ENCODE measurements around the gene HOXB5.

Gene HOXB5

DNA sequence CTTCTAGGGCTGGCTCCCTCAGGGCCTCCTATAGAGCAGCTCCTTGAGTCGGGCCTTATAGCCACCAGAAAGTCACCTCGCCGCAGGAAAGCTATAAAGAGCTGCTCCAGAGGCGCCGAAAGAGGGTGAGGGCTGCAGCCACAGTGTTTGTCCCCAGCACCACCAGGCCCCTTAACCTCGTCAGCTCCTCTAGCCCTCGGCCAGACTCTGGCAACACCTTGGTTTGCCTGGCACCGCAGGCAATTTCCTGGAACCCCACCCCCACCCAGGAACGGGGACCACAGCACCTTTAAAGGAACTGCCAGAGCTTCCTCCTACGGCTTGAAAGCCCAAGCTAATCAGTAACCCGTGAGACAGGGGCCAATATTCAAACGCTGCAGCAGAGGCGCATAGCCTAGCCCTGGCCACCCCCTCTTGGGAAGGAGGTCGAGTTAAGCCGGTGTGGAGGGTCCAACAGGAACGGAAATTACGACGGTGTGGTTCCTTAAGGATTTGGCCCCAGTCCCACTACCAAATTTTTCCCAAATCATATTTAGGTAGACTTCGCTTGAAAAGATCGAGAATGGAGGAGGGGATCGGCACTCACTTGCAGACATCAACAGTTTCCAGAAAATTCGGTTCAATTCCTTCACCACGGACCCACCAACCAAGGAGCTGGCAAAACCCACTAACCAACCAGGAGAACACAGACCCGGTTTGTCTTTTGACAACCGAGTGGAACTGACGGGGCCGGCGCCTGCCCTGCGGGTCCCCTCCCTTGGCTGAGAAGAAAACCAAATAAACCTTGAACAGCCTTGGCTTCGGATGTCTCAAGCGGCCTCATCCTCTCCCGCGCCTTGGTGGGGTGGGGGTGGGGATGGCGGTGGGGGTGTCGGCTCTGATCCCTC is 8.2 kb upstream of the HOXB5 start:
- no peak for DNase-seq

DNA sequence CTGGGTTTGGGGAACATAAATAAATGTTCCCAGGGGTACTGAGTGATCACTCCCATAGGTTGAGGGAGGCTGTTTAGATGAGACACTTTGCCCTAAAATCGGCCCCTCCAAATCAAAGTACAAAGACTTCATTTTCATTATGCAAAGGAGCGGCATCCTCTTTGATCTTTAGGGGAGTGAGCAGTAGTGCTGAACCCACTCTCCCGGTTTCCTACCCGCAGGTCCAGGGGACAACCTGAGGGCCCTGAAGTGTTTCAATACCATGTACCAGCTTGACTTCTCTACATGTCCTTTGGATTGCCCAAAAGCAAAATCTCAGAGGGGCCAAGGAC is 7.6 kb upstream of the HOXB5 start:
- no peak for DNase-seq

GRCh38 chr17:48600244-48601098 is 6.9 kb upstream of the HOXB5 start:
- no peak for DNase-seq

- DNase-seq = no peak
Measured at GRCh38 chr17:48599354-48599753, 5.8 kb upstream of the HOXB5 start.

- DNase-seq = no peak
Measured at GRCh38 chr17:48598736-48599135, 5.2 kb upstream of the HOXB5 start.

DNA sequence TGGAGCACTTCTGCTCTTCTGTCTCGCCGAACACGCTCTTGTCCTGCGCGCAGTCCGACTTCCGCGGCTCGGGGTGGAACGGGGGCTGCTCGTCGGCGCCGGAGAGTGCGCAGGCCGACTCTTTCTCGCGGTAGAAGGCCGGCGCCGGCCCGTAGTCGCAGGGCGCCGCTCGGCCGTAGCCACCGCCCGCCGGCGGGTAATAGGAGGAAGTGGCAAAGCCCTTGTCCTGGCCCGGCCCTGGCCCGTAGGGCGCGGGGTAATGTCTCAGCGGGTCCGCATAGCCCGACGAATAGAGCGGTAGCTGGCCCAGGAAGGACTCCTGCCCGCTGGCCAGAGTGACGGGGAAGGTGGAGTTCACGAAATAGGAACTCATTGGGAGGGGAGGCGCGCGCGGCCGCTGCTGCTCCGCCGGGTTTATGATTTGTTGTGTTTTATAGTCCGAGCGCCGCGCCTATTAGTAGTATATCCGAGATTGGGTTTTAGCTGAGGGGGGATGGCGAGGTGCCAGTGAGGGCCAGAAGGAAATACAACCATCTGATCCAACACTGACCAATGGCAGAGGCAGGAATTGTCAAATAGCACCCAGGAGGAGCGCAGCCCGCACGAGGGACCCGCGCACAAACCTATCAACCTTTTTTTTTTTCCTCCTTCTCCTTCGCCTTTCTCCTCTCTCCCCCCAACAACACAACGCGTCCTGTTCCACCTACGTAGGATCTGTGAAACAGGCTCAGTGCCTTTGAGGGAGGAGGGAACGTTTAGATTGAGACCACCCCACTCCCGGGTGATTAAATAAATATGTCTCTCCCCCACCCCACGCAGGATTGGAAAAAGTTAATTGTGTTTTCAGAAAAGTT is 4.4 kb upstream of the HOXB5 start:
- no peak for DNase-seq

GRCh38 chr17:48597528-48597777 is 3.9 kb upstream of the HOXB5 start:
- DNase-seq = no peak

DNA sequence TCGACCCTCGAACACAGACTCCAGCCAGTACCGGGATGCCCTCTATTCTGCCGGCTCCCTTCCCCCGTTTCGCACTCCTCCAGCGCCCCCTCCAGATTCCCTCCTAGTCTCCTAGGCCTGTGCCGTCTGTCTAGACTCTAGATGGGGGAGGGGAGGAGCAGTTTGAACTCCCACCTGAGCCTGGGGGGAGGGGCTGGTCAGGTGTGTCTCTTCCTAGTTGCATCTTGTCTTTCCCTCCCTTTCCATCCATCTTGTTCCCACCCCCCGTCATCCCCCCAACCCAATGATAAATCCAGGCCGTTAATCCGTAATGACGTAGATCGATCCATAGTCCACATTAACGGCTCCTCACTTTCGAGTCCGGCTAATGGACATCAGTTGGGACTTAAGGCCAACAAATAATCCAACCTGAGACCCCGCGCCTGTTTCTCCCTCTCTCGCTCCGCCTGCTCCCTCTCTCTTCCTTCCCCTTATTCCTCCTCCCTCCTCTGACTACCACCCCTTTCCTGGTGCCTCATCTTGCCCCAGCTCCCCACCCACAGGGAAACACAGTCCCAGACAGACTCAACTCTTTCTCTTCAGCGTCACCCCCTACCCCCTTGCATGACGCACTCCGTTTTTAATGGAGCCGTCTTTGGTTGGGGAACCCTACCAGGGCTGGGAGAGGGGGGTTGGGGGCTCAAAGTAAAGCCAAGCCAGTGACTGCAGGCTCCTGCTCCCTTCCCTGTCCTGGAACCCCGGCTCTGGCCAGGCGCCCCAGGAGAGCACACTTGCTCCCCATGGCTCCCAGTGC is 3.4 kb upstream of the HOXB5 start:
- DNase-seq = no peak

DNA sequence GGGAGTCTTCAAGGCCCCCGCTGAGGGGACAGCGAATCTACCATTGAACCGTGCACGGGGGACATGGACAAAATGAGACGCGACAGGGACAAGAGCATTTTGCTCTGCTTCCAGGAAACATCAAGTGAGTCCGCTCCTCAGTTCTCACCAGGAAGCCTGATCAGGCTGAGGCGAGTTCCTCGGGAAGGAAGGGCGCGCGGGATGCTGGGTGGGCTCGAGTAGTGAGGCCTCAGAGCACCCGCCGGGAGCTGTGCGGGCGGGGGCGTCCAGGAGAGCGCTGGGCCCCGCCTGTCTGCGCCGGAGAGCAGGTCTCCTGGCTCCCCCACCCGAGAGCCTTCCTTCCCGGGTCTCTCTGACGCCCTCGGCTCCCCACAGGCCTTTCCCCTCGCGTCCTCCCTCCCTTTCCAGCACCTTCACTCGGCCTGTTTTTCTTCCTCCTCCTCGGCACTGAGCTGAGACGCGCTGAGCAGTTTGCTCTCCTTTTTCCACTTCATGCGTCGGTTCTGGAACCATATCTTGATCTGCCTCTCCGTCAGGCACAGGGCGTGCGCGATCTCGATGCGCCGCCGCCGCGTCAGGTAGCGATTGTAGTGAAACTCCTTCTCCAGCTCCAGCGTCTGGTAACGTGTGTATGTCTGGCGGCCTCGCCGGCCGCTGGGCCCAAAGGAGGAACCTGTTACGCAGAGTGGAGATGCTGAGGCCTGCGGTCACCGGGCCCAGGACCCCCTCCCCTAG is 2.6 kb upstream of the HOXB5 start:
- DNase-seq = no peak

GRCh38 chr17:48595278-48595999 is 1.9 kb upstream of the HOXB5 start:
- DNase-seq = no peak

GRCh38 chr17:48594538-48595277 is 1.1 kb upstream of the HOXB5 start:
- no peak for DNase-seq

GRCh38 chr17:48593840-48594537 is 410 bp upstream of the HOXB5 start:
- DNase-seq = peak; percentile 68

DNA sequence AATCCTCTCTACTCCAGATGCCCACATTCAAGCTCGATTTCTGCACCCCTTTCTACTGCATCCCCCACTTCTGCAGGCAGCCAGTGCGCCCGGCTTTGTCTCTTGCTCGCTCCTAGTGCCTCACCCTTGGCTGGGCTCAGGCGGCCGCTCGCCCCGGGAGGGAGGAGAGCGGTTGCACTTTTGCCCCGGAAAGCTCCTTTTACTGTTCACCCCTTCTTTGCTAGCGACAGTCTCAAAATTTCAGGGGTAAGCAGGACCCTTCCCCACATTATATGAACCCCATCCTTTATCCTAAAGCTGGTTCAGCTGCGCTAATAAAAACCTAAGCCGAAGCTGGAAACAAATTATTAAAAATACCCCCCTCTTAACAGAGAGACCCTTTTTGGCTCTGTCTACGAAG is 1.0 kb downstream of the HOXB5 start:
- no peak for DNase-seq

DNA sequence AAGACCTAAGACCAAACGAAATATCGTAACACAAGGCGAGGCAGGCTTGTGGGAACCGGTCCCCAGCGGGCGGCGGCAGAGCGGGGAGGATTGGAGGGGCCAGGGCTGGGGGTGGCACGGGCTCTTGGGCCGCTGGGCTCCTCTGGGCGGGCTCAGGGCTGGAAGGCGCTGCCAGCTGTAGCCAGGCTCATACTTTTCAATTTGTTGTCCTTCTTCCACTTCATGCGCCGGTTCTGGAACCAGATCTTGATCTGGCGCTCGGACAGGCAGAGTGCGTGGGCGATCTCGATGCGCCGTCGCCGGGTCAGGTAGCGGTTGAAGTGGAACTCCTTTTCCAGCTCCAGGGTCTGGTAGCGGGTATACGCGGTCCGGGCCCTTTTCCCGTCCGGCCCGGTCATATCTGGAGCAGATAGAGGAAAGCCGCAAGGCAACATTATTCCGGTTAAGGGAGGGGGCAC is 1.5 kb downstream of the HOXB5 start:
- DNase-seq = no peak

- no peak for DNase-seq
Measured at GRCh38 chr17:48591255-48592056, 2.1 kb downstream of the HOXB5 start.

GRCh38 chr17:48590607-48591161 is 2.9 kb downstream of the HOXB5 start:
- no peak for DNase-seq

- DNase-seq = no peak
Measured at GRCh38 chr17:48589831-48590606, 3.6 kb downstream of the HOXB5 start, which contains the start of gene HOXB3. TSS of gene HOXB3 (minus strand) at chr17:48590241. CDS start at chr17:48552474, 37,767 bp downstream.

All from NCI-H526 treated with DMSO at 0.1 percent for 48 hours (cell line).